BE2C (cell line): ENCODE data around the gene COPB2.

ENCODE experiments used
- DNase-seq: peaks from one replicate; pipeline ENCODE4 v3.0.0-alpha.2; 2020
- H3K27me3 ChIP-seq: fragments of 250-450 bp; sonication (Bioruptor Pico); 2 replicates; pipeline ENCODE4 v1.5.1; 2020; ENCODE audit warnings: mild to moderate bottlenecking
- H3K36me3 ChIP-seq: fragments of 250-450 bp; sonication (Bioruptor Pico); 2 replicates; pipeline ENCODE4 v1.5.1; 2020; ENCODE audit warnings: mild to moderate bottlenecking
- H3K4me1 ChIP-seq: fragments of 250-450 bp; sonication (Bioruptor Pico); 2 replicates; pipeline ENCODE4 v1.5.1; 2020
- H3K4me3 ChIP-seq: 2 replicates; pipeline ENCODE4 v1.5.1; 2011; ENCODE audit warnings: low read depth, low read length
- H3K9me3 ChIP-seq: fragments of 250-450 bp; sonication (Bioruptor Pico); 2 replicates; pipeline ENCODE4 v1.5.1; 2020
- CTCF ChIP-seq: IDR thresholded peaks from 2 replicates; pipeline ENCODE4 v1.5.1; 2012; ENCODE audit warnings: mild to moderate bottlenecking, low read depth, low read length

The COPB2 gene

DNA sequence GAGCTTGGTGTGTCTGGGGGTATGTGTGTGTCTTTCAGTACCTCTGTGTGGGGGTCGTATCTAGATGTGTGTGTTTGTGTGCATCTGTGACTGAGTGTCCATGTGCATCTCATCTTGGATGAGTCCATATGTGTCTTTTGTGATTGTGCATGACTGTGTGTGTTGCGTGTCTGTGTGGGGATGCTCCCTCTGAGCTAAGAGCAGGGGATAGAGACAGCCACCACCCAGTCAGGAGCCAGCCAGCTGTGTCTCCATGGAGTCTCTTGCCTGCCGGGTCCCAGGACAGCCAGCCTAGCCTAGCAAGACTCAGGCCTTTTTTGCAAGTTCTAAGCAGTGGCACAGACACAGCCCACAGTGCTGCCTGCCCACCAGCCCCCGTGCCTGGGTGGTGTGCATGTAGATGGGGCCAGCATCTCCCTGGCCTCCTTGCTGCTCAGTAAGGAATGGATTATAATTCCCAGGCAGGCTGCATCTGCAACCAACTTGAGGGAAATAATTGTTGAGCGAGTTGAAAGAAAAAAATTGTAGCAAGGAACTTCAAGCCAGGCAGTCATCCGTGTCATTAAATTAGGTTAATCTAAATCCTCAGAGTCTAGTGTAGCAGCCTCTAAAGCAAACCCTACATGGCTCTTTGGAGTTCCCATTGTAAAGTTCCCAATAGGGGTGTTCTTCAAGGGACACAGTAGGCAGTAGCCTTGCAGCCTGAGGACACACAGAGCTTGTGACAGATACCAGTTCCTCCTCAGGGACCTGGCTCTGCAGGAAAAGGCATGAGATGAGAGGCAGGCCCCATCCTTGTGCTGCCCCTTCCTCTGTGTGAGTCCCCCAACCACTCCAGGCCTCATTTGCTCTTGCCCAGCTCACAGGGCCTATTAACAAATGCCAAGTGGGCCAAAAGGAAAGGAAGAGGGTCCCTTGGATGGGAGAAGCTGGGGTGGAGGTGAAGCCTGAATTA lies 81.6 kb downstream of the COPB2 start:
- H3K4me3 ChIP-seq = no peak overlapping the region
- TF ChIP-seq CTCF = no peak
- H3K36me3 ChIP-seq = no peaks in the 10 kb centered on the region
- peaks cover 14% of the 10 kb centered on the region for H3K4me1 ChIP-seq
- no peaks in the 10 kb centered on the region for H3K27me3 ChIP-seq
- no peaks in the 10 kb centered on the region for H3K9me3 ChIP-seq
- DNase-seq = no peak
